Loucy (cell line): ENCODE measurements around the gene NPAT.

Source experiments
- EZH2phosphoT487 ChIP-seq: fragments of 200-600 bp; IDR thresholded peaks from 2 replicates; pipeline ENCODE4 v1.6.1; 2018; ENCODE audit warnings: antibody characterized with exemption, mild to moderate bottlenecking, moderate library complexity, borderline replicate concordance
- TF ChIP-seq, protein P1 (sequence below): fragments of 200-600 bp; sonication (generic); conservative IDR thresholded peaks from 2 replicates; pipeline ENCODE4 v1.5.1; 2014; ENCODE audit warnings: mild to moderate bottlenecking, antibody characterized with exemption, low read length

DNA sequence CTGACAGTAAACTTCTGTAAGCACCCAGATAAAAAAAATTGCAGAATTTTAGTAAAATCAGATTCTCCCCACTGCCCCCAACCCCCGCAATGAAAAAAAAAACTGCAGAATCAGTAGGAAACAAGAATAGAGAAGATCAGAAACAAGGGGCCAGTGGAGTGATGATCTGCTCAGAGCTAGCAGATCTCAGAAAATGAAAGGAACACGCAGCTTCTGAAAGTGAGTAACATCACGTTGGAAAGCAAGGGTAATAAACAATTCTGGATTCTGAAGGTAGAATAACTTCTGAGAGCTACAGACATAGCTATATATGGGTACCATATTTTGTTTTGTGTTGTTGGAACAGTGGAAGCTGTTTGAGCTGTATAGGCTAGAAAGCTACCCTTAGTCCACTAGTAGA, 77.8 kb downstream of the NPAT start:
- TF ChIP-seq, protein P1, sequence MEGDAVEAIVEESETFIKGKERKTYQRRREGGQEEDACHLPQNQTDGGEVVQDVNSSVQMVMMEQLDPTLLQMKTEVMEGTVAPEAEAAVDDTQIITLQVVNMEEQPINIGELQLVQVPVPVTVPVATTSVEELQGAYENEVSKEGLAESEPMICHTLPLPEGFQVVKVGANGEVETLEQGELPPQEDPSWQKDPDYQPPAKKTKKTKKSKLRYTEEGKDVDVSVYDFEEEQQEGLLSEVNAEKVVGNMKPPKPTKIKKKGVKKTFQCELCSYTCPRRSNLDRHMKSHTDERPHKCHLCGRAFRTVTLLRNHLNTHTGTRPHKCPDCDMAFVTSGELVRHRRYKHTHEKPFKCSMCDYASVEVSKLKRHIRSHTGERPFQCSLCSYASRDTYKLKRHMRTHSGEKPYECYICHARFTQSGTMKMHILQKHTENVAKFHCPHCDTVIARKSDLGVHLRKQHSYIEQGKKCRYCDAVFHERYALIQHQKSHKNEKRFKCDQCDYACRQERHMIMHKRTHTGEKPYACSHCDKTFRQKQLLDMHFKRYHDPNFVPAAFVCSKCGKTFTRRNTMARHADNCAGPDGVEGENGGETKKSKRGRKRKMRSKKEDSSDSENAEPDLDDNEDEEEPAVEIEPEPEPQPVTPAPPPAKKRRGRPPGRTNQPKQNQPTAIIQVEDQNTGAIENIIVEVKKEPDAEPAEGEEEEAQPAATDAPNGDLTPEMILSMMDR, result no peak
- no peak for TF ChIP-seq EZH2phosphoT487
